NT2/D1 (cell line): ENCODE results near the gene NPIPA1.
"Not testable (repeated sequence)": the region's sequence is repeated elsewhere in the genome, so short reads cannot be mapped to it uniquely, and the experiment has no call there.

Source experiments
- DNase-seq: peaks from one replicate; pipeline ENCODE4 v3.0.0-alpha.2; 2011; ENCODE audit warnings: low read depth, low spot score
- H3K27me3 ChIP-seq: 2 replicates; pipeline ENCODE4 v1.6.0; 2011; ENCODE audit warnings: mild to moderate bottlenecking; ENCODE audit not compliant: insufficient read length, insufficient read depth
- H3K36me3 ChIP-seq: 2 replicates; pipeline ENCODE4 v1.6.1; 2011; ENCODE audit warnings: mild to moderate bottlenecking, low read length, mixed read lengths; ENCODE audit not compliant: insufficient read depth, insufficient read length
- H3K4me1 ChIP-seq: 2 replicates; pipeline ENCODE4 v1.5.1; 2011; ENCODE audit not compliant: insufficient read depth, insufficient read length
- H3K4me3 ChIP-seq: 2 replicates; pipeline ENCODE4 v1.5.1; 2011; ENCODE audit warnings: low read depth; ENCODE audit not compliant: insufficient read length
- H3K9ac ChIP-seq: 2 replicates; pipeline ENCODE4 v1.6.0; 2011; ENCODE audit warnings: low read depth; ENCODE audit not compliant: insufficient read length
- H3K9me3 ChIP-seq: 2 replicates; pipeline ENCODE4 v1.5.1; 2011; ENCODE audit warnings: mild to moderate bottlenecking, low read length; ENCODE audit not compliant: insufficient read depth

The NPIPA1 gene

DNA sequence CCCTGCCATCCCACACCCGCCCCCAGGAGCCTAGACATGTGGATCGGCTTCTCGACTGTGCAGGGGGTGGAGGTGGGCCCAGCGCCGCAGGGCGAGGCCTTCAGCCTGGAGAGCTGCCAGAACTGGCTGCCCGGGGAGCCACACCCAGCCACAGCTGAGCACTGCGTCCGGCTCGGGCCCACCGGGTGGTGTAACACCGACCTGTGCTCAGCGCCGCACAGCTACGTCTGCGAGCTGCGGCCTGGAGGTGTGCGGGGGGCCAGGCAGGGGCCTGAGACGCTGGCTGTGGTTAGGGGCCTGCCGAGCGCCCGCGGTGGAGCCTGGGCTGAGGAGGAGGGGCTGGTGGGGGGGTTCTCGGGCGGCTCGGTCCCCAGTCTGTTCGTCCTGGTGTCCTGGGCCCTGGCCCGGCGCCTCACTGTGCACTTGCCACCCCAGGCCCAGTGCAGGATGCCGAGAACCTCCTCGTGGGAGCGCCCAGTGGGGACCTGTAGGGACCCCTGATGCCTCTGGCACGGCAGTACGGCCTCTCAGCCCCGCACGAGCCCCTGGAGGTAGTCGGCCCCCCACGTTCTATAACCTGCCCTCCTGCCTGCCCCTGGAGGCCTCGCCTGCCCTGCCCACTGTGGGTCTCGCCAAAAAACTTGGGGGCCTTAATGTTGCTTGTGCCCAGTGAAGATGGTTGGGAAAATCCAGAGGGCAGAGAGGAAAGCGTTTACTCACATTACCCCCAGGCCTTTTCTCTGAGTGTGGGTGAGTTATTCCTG is 17.2 kb upstream of the NPIPA1 start:
- not testable (repeated sequence) for H3K4me3 ChIP-seq, DNase-seq, H3K36me3 ChIP-seq, H3K4me1 ChIP-seq, H3K9me3 ChIP-seq, H3K9ac ChIP-seq, H3K27me3 ChIP-seq

DNA sequence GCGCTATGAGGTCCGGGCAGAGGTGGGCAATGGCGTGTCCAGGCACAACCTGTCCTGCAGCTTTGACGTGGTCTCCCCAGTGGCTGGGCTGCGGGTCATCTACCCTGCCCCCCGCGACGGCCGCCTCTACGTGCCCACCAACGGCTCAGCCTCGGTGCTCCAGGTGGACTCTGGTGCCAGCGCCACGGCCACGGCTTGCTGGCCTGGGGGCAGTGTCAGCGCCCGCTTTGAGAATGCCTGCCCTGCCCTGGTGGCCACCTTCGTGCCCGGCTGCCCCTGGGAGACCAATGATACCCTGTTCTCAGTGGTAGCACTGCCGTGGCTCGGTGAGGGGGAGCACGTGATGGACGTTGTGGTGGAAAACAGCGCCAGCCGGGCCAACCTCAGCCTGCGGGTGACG is 15.0 kb upstream of the NPIPA1 start:
- H3K4me1 ChIP-seq, DNase-seq, H3K27me3 ChIP-seq, H3K36me3 ChIP-seq, H3K9ac ChIP-seq, H3K4me3 ChIP-seq, H3K9me3 ChIP-seq: not testable (repeated sequence)

DNA sequence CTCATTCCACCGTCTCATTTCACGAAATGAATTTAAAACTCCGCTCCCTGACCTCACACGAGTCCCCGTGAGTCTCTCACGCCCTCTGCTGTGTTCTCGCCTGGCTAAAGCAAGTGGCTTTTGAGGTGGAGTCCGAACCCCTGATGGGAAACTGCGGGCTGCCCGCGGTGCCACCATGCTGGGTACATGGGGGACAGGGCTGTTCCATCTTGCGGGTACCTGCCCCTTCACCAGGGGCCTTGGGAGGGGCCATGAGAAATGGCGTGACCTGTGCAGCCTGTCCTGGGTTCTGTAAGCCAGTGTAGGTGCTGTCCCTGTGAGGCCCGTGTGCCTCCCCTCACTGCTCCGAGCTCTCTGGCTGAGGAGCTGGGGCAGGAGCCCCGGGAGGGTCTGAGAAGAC is 14.3 kb upstream of the NPIPA1 start:
- H3K4me1 ChIP-seq, H3K4me3 ChIP-seq, H3K36me3 ChIP-seq, H3K9me3 ChIP-seq, H3K27me3 ChIP-seq, DNase-seq, H3K9ac ChIP-seq: not testable (repeated sequence)

DNA sequence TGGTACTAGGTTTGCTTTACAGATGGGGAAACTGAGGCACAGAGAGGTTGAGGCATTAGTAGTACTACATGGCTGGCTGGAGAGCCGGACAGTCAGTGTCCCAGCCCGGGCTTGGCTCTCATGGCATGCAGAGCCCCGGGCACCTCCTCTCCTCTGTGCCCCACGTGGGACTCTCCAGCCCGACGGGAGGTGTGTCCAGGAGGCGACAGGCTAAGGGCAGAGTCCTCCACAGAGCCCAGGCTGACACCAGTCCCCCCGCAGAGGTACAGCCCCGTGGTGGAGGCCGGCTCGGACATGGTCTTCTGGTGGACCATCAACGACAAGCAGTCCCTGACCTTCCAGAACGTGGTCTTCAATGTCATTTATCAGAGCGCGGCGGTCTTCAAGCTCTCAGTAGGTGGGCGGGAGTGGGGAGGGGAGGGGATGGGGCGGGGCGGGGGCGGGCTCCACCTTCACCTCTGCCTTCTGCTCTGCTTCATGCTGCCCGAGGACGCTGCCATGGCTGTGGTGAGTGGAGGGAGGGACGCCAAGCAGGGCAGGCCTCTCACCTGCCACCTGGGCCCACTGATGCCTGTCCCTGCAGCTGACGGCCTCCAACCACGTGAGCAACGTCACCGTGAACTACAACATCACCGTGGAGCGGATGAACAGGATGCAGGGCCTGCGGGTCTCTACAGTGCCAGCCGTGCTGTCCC is 13.7 kb upstream of the NPIPA1 start:
- not testable (repeated sequence) for H3K4me1 ChIP-seq, H3K9ac ChIP-seq, DNase-seq, H3K4me3 ChIP-seq, H3K36me3 ChIP-seq, H3K27me3 ChIP-seq, H3K9me3 ChIP-seq

DNA sequence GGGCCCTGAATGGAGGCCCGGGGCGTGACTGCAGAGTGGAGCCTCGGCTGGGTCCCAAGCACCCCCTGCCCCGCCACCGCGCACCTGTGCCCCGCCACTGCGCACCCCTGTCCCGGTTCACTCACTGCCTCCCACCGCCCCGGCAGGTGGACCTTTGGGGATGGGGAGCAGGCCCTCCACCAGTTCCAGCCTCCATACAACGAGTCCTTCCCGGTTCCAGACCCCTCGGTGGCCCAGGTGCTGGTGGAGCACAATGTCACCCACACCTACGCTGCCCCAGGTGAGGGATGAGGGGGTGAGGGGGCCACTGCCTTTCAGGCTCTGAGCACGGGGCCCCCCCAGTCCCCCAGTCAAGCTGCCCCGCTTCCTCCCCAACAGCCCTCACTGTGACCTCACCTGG is 12.9 kb upstream of the NPIPA1 start:
- not testable (repeated sequence) for H3K4me1 ChIP-seq, H3K9ac ChIP-seq, H3K4me3 ChIP-seq, H3K36me3 ChIP-seq, H3K27me3 ChIP-seq, H3K9me3 ChIP-seq, DNase-seq

DNA sequence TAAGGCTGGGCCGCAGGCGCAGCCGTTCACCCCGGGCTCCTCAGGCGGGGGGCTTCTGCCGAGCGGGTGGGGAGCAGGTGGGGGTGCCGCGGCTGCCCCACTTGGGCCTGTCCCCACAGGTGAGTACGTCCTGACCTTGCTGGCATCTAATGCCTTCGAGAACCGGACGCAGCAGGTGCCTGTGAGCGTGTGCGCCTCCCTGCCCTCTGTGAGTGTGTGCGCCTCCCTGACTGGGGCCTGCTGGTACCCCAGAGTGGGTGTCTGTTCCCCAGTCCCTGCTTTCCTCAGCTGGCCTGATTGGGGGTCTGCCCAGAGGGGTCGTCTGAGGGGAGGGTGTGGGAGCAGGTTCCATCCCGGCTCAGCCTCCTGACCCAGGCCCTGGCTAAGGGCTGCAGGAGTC is 12.3 kb upstream of the NPIPA1 start:
- H3K4me1 ChIP-seq, DNase-seq, H3K9ac ChIP-seq, H3K36me3 ChIP-seq, H3K4me3 ChIP-seq, H3K27me3 ChIP-seq, H3K9me3 ChIP-seq: not testable (repeated sequence)

DNA sequence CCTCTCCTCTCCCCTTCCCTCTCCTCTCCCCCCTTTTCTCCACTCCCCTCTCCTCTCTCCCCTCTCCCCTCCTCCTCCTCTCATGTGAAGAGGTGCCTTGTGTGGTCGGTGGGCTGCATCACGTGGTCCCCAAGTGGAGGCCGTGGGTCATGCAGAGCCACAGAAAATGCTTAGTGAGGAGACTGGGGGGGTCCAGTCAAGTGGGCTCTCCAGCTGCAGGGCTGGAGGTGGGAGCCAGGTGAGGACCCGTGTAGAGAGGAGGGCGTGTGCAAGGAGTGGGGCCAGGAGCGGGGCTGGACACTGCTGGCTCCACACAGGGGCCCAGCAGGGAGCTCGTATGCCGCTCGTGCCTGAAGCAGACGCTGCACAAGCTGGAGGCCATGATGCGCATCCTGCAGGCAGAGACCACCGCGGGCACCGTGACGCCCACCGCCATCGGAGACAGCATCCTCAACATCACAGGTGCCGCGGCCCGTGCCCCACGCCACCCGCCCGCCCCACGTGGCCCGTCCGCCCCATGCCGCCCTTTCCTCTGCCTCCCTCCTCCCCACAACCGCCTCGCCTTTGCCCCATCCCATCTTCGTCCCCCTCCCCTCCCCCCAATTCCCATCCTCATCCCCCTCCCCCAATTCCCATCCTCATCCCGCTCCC is 9.1 kb upstream of the NPIPA1 start:
- not testable (repeated sequence) for H3K36me3 ChIP-seq, H3K9ac ChIP-seq, H3K4me3 ChIP-seq, H3K4me1 ChIP-seq, DNase-seq, H3K9me3 ChIP-seq, H3K27me3 ChIP-seq

DNA sequence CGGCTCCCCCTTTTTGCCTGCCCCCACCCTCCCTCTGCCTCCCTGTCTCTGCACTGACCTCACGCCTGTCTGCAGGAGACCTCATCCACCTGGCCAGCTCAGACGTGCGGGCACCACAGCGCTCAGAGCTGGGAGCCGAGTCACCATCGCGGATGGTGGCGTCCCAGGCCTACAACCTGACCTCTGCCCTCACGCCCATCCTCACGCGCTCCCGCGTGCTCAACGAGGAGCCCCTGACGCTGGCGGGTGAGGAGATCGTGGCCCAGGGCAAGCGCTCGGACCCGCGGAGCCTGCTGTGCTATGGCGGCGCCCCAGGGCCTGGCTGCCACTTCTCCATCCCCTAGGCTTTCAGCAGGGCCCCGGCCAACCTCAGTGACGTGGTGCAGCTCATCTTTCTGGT is 8.1 kb upstream of the NPIPA1 start:
- H3K9me3 ChIP-seq, H3K36me3 ChIP-seq, DNase-seq, H3K4me1 ChIP-seq, H3K4me3 ChIP-seq, H3K9ac ChIP-seq, H3K27me3 ChIP-seq: not testable (repeated sequence)

DNA sequence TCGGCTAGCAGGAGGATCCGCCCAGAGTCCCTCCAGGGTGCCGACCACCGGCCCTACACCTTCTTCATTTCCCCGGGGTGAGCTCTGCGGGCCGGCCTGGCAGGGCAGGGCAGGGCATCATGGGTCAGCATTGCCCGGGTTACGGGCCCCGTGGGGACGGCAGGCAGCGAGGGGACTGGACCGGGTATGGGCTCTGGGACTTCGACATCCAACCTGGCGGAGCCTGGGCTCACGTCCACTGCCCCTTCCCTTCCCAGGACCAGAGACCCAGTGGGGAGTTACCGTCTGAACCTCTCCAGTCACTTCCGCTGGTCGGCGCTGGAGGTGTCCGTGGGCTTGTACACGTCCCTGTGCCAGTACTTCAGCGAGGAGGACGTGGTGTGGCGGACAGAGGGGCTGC is 7.0 kb upstream of the NPIPA1 start:
- not testable (repeated sequence) for H3K27me3 ChIP-seq, DNase-seq, H3K4me3 ChIP-seq, H3K9ac ChIP-seq, H3K9me3 ChIP-seq, H3K36me3 ChIP-seq, H3K4me1 ChIP-seq

DNA sequence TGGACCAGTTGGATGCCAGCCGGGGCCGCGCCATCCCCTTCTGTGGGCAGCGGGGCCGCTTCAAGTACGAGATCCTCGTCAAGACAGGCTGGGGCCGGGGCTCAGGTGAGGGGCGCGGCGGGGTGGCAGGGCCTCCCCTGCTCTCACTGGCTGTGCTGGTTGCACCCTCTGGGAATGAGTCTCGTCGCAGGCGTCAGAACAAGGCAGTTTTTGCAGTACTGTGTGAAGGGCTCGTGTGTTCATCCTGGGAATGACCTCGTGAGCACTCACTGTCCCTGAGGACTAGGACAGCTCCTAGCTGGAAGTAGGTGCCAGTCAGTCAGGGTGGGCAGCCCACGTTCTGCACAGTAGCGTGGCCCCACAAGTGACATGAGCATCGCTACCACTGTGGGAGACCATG is 6.3 kb upstream of the NPIPA1 start:
- not testable (repeated sequence) for H3K36me3 ChIP-seq, H3K9me3 ChIP-seq, H3K27me3 ChIP-seq, H3K4me3 ChIP-seq, H3K4me1 ChIP-seq, DNase-seq, H3K9ac ChIP-seq

DNA sequence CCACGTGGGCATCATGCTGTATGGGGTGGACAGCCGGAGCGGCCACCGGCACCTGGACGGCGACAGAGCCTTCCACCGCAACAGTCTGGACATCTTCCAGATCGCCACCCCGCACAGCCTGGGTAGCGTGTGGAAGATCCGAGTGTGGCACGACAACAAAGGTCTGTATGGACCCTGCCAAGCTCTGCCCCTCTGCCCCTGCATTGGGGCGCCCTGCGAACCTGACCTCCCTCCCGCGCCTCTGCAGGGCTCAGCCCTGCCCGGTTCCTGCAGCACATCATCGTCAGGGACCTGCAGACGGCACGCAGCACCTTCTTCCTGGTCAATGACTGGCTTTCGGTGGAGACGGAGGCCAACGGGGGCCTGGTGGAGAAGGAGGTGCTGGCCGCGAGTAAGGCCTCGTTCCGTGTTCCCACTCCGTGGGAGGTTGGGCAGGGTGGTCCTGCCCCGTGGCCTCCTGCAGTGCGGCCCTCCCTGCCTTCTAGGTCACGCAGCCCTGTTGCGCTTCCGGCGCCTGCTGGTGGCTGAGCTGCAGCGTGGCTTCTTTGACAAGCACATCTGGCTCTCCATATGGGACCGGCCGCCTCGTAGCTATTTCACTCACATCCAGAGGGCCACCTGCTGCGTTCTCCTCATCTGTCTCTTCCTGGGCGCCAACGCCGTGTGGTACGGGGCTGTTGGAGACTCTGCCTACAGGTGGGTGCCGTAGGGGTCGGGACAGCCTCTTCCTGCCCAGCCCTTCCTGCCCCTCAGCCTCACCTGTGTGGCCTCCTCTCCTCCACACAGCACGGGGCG is 4.5 kb upstream of the NPIPA1 start:
- not testable (repeated sequence) for H3K9ac ChIP-seq, H3K9me3 ChIP-seq, H3K27me3 ChIP-seq, H3K36me3 ChIP-seq, H3K4me3 ChIP-seq, DNase-seq, H3K4me1 ChIP-seq
